Measurements from ENCODE around the gene CNIH2.

CNIH2 gene
- 0.26 to 3.4 (median 1.2) reads per million in 9 experiments for total RNA-seq

DNA sequence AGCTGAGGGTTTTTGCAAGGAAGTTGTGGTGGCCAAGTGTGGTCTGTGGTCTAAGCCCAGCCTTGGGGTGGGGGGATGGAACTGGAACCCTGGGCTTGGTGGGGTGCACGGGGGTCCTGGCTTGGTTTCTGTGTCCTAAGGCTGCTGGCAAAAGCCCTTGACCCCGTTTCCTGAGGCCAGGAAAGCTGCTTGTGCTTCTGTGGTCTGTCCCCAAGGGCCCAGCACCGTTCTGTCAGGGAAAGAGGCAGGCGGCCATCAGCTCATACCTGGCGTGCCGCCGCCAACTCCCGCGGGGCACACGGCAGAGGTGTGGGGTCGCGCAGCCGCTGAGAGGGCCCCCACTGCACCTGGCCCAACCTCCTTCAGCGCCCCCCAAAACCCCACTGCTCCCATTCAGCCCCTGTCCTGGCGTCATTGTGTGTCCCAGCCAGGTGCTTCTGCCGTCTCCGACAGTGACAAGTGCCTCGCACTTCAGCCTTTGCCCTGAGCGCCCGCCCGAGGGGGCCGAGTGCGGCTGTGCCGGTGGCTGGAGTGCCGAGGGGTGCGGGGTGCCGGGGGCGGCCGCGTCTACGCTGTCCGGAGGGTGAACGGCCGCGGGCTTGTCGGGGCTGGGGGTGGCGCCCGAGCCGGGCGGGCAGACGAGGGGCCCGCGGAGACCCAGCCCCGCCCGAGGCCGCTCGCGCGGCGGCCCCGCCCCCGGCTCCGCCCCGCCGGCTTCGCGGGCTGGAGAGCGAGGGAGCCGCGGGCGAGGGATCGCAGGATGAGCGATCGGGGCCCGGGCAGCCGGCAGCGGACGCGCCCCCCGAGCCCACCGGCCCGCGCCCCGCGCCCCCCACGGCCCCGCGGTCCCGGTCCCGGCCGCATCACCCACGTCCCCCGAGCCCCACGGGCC, at the start of gene CNIH2:
Gene CNIH2 (plus strand): TSS at position 705 of the 892 bp plus-strand sequence. CDS start 282 bp downstream, outside the sequence.
- Mint-ChIP-seq H3K4me3 (peak within 1 kb of the TSS; percentile 70 to 76), H3K4me1 (ENCODE audit: low read depth in 2 of 2) (peaks cover 49 to 54% of the 10 kb centered on the region in 2 donors)

DNA sequence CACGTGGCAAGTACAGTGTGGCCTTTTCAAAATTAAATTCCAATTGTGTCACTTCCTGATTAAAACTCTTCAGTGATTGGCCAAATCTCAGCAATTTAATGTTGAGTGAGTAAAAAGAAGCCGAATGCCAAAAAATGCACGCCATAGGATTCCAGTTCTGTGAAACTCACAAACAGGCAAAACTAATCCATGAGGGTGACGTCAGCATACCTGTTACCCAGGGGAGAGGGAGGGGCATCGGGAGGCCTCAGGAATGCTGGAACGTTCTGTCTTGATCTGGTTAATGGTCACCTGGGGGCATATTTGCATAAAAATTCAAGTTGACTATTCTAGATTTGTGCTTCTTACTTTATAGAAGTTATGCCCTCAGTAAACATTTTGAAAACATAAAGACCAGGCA, 49.5 kb upstream of the CNIH2 start:
- H3K27ac Mint-ChIP-seq: peak overlapping the region in 1 of 2 donors; percentile 39
- H3K36me3 Mint-ChIP-seq (ENCODE audit: insufficient read depth): peaks cover 50% of the 10 kb centered on the region
- no peak for DNase-seq
- no peak overlapping the region for H3K4me3 Mint-ChIP-seq
- H3K9me3 Mint-ChIP-seq: no peaks in the 10 kb centered on the region
- H3K27me3 Mint-ChIP-seq: no peaks in the 10 kb centered on the region
- no peak for ATAC-seq (replicated peaks)
- no peaks in the 10 kb centered on the region for H3K4me1 Mint-ChIP-seq (ENCODE audit: low read depth in 2 of 2)

More for the DNA sequence above, at the start of gene CNIH2:
- DNase-seq (peak; percentile 36 to 49 (median 46)), ATAC-seq (replicated peaks) (peak; percentile 39)
- Mint-ChIP-seq H3K27me3 (no peaks in the 10 kb centered on the region), H3K9me3 (no peaks in the 10 kb centered on the region), H3K36me3 (ENCODE audit: insufficient read depth) (peaks cover 61% of the 10 kb centered on the region), H3K27ac (peak within 1 kb of the TSS; percentile 89 to 92)

DNA sequence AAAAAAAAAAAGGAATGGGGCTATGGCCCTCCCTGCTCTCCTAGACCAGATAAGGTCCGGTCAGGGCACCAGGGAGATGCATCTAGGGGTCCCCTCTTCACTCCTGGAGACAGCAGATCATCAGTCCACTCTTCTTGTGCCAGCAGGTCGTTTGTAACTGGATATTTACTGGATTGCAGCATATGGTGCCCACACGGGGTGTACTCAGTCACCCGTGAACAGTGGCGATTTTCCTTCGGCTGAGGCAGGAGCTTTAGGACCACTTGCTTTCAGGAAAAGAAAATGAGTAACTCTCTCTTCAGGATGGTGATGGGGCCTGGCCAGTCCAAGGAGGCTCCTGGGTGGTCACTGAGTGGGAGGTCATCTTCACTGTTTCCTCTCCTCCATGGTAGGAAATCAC, 47.8 kb upstream of the CNIH2 start:
- Mint-ChIP-seq H3K27ac (peak overlapping the region in 1 of 2 donors; percentile 82), H3K27me3 (no peaks in the 10 kb centered on the region), H3K36me3 (ENCODE audit: insufficient read depth) (peaks cover 46% of the 10 kb centered on the region), H3K4me1 (ENCODE audit: low read depth in 2 of 2) (no peaks in the 10 kb centered on the region), H3K4me3 (no peak overlapping the region), H3K9me3 (no peaks in the 10 kb centered on the region)
- ATAC-seq (replicated peaks) (no peak), DNase-seq (no peak)

DNA sequence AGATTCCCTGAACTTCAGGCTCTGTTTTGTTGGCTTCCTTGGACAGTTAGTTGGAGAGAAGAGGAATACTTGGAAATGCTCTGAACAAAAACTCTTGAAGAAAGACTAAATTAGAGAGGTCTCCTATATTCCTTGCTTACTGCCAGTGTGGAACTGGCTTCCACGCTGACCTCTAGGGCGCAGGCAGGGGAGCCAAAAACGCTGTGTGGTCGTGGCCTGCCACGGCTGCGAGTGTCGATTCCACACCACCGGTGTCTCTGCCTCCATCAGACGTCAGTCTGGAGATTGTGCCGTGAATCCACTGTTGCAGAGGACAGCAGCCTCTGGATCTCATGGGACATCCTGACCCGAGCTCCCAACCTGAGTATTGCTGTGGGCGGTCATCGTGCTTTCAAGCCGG, 47.0 kb upstream of the CNIH2 start:
- H3K9me3 Mint-ChIP-seq: no peaks in the 10 kb centered on the region
- no peaks in the 10 kb centered on the region for H3K4me1 Mint-ChIP-seq (ENCODE audit: low read depth in 2 of 2)
- no peak overlapping the region for H3K4me3 Mint-ChIP-seq
- peaks cover 52% of the 10 kb centered on the region for H3K36me3 Mint-ChIP-seq (ENCODE audit: insufficient read depth)
- H3K27me3 Mint-ChIP-seq: no peaks in the 10 kb centered on the region
- DNase-seq (no peak), ATAC-seq (replicated peaks) (no peak)
- H3K27ac Mint-ChIP-seq: no peak overlapping the region

DNA sequence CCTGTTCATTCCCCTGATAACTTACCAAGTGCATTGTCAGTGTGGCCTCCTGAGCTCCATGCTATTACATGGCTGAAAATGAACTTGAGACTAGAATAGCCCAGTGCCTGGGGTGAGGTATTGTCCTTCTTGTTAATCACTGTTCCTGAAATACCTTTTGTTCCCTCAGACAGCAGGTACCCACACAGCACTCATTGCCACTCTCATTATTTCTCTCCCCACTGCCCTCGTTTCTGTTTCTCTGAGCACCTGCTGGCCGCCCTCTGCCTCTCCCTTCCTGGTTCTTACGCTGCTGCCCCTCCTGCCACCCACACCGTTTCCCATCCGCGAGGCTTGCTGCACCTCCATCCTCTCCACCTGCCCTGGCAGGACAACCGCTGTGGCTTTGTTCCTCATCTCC, 46.4 kb upstream of the CNIH2 start:
- H3K27ac Mint-ChIP-seq: peak overlapping the region in 1 of 2 donors; percentile 63
- no peak overlapping the region for H3K4me3 Mint-ChIP-seq
- ATAC-seq (replicated peaks) (no peak), DNase-seq (no peak)
- no peaks in the 10 kb centered on the region for H3K9me3 Mint-ChIP-seq
- H3K36me3 Mint-ChIP-seq (ENCODE audit: insufficient read depth): peaks cover 54% of the 10 kb centered on the region
- no peaks in the 10 kb centered on the region for H3K4me1 Mint-ChIP-seq (ENCODE audit: low read depth in 2 of 2)
- no peaks in the 10 kb centered on the region for H3K27me3 Mint-ChIP-seq

DNA sequence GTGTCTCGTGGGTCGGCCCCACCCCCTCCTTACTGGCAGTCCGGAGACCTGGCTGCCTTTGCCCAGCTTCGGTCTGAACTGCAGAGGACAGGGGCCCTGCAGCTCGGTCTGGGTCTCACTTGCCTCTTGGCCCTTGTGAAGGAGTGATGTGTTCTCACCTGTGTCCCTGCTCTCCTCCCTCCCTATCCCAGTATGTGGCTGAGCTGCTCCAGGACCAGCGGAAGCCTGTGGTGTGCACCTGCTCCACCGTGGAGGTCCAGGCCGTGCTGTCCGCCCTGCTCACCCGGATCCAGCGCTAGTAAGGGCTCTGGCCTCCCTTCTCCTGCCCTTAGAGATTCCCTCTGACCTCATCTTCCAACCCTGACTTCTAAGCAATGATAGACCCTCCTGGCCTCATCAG, 45.2 kb upstream of the CNIH2 start:
- ATAC-seq (replicated peaks) (no peak), DNase-seq (no peak)
- Mint-ChIP-seq H3K4me1 (ENCODE audit: low read depth in 2 of 2) (peaks cover 3 to 5% of the 10 kb centered on the region in 2 donors), H3K27me3 (no peaks in the 10 kb centered on the region), H3K4me3 (no peak overlapping the region), H3K27ac (no peak overlapping the region), H3K9me3 (no peaks in the 10 kb centered on the region), H3K36me3 (ENCODE audit: insufficient read depth) (peaks cover 57% of the 10 kb centered on the region)

DNA sequence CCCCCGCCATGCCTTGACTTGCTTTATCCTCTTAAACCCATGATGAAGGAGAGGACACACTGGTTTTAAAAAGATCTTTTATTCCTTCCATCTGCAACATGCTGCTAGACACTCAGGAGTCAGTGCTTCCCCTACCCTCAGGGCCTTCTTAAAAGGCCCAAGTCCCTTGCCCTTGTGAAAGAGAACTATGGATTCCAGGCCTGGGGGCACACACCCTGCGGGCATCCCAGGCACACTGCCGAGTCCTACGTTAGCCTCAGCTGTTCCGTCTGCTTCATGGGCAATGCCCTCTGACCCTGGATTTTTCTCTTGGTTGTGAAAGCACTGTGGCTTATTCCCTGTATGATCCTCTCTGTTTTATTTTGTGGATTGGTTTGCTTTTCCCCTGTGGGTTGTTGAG, 44.7 kb upstream of the CNIH2 start:
- Mint-ChIP-seq H3K36me3 (ENCODE audit: insufficient read depth) (peaks cover 51% of the 10 kb centered on the region), H3K4me3 (no peak overlapping the region)

DNA sequence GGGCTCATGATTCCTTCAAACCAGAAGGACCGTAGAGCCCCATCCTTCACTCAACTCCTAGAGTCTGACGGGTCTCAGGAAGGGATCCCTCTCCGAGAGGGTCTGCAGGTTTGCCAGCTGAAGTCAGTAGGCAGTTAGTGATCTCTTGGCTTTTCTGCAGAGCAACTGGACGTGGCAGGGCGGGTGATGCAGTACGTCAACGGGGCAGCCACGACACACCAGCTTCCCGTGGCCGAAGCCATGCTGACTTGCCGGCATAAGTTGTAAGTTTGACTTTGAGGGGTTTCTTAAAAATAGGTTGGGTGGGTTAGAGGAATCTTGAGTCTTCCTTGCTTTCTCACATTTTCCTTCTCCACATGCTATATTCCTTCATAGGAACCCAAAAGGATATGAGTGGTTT, 42.8 kb upstream of the CNIH2 start:
- Mint-ChIP-seq H3K4me1 (ENCODE audit: low read depth in 2 of 2) (peaks cover 3 to 5% of the 10 kb centered on the region in 2 donors), H3K27ac (peak overlapping the region in 1 of 2 donors; percentile 81), H3K27me3 (no peaks in the 10 kb centered on the region), H3K4me3 (no peak overlapping the region), H3K36me3 (ENCODE audit: insufficient read depth) (peaks cover 53% of the 10 kb centered on the region), H3K9me3 (no peaks in the 10 kb centered on the region)
- ATAC-seq (replicated peaks) (no peak), DNase-seq (no peak)

More for the DNA sequence above, 44.7 kb upstream of the CNIH2 start:
- Mint-ChIP-seq H3K4me1 (ENCODE audit: low read depth in 2 of 2) (peaks cover 3 to 5% of the 10 kb centered on the region in 2 donors), H3K9me3 (no peaks in the 10 kb centered on the region), H3K27ac (peak overlapping the region; percentile 25 to 27), H3K27me3 (no peaks in the 10 kb centered on the region)
- no peak for DNase-seq
- no peak for ATAC-seq (replicated peaks)

DNA sequence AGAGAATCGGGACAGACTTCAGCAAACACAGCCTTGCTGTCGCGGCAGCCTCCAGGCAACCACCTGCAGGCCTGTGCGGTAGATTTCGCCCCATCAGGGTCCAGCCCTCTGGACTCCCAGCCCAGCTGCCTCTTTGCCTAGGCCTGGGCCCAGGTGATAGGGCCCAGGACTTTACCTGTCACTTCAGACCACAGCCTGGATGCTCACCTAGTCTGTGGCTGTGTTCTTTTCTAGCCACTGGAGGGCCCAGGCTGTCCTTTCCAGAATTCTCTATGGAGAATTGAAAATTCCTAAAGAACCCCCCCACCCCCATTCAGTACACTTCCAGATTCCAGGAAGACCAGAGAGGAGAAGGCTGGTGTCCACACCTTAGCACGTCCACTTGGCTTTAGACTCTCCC, 40.1 kb upstream of the CNIH2 start:
- no peaks in the 10 kb centered on the region for H3K27me3 Mint-ChIP-seq
- ATAC-seq (replicated peaks) (no peak), DNase-seq (no peak)
- peaks cover 44% of the 10 kb centered on the region for H3K36me3 Mint-ChIP-seq (ENCODE audit: insufficient read depth)
- peaks cover 3 to 5% of the 10 kb centered on the region in 2 donors for H3K4me1 Mint-ChIP-seq (ENCODE audit: low read depth in 2 of 2)
- H3K9me3 Mint-ChIP-seq: no peaks in the 10 kb centered on the region
- peak overlapping the region; percentile 17 to 75 for H3K27ac Mint-ChIP-seq
- no peak overlapping the region for H3K4me3 Mint-ChIP-seq

DNA sequence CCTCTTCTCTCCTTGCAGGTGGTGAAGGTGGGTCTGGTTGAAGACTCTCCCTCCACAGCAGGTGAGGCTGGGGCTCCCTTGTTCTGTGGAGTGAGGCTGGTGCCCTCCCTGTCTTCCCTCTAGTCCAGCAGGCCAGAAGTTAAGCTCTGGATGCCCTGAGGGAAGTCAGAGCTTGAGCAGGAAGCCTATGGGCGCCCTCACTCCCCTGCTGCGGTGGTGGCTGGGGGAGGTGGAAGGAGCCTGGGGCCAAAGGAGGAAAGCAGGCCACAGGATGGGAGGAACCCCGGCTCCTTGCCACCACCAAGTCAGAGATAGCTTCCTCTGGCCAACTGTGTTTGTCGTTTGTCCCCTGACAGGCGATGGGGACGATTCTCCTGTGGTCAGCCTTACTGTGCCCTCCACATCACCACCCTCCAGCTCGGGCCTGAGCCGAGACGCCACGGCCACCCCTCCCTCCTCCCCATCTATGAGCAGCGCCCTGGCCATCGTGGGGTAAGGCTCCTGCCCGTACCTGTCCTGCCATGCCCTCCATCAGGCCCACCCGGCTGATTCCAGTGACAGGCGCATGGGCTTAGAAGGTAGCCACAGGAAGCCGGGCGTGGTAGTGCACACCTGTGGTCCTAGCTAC, 39.1 kb upstream of the CNIH2 start:
- H3K4me1 Mint-ChIP-seq (ENCODE audit: low read depth in 2 of 2): peaks cover 6 to 7% of the 10 kb centered on the region in 2 donors
- H3K36me3 Mint-ChIP-seq (ENCODE audit: insufficient read depth): peaks cover 44% of the 10 kb centered on the region
- no peak overlapping the region for H3K27ac Mint-ChIP-seq
- H3K27me3 Mint-ChIP-seq: no peaks in the 10 kb centered on the region
- DNase-seq (no peak), ATAC-seq (replicated peaks) (no peak)
- peak overlapping the region in 1 of 2 donors; percentile 33 for H3K4me3 Mint-ChIP-seq
- H3K9me3 Mint-ChIP-seq: no peaks in the 10 kb centered on the region

DNA sequence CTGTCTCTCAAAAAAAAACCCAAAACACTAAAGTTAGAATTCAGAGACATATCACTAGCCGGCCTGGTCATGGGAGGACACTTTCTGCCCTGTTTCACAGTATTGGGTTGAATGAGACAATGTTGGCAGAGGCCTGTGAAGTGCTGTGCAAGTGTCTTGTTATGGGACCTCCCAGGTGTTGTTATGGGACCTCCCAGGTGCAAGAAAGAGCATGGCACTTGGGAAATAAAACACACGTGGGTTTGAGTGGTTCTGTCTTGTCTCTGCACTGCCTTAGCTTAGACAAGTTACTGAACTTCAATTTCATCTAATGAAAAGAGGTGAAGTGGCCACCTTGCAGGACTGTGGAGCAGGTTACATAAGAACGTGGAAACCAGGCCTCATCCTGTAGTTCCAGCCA, 38.5 kb upstream of the CNIH2 start:
- Mint-ChIP-seq H3K4me3 (no peak overlapping the region), H3K36me3 (ENCODE audit: insufficient read depth) (peaks cover 40% of the 10 kb centered on the region)

DNA sequence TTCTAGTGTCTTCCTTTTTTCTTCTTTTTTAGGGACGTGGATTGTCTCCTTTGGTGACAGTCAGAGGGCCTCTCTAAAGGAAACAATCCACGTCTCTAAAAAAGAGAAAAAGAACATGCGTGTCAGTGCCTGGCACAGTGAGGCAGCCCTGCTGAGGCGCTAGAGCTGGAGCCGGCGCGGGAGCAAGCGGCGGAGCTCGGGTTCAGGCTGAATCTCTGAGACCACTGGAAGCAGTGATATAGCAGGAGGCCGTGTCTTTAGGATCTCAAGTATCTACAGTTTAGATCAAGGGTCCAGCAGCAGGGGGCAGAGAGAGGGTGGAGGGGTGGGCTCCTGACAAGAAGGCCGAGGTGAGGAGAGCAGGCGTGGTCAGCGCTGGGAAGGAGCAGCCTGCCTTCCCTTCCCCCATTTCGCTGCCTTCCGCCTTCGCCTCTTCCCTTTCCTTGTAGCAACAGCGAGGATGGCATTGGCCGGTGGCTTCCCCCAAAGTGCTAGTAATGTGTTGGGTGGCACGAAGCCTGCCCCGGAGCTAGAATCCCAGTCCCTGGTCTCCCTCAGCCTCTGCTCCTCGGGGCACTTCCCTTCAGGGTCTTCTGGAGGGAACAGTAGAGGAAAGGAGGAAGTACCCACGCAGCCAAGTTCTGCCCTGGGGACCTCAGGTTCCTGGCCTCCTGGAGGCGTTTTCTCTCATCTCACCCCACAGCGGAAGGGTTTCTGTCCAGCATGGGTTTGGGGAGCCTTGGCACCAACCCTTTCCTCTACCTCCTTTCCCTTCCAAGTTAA, 37.8 kb upstream of the CNIH2 start:
- Mint-ChIP-seq H3K9me3 (no peaks in the 10 kb centered on the region), H3K27me3 (no peaks in the 10 kb centered on the region), H3K36me3 (ENCODE audit: insufficient read depth) (peaks cover 34% of the 10 kb centered on the region), H3K27ac (peak overlapping the region; percentile 83), H3K4me1 (ENCODE audit: low read depth in 2 of 2) (peaks cover 7 to 8% of the 10 kb centered on the region in 2 donors), H3K4me3 (no peak overlapping the region)
- DNase-seq: no peak
- ATAC-seq (replicated peaks): no peak

More for the DNA sequence above, 38.5 kb upstream of the CNIH2 start:
- no peak overlapping the region for H3K27ac Mint-ChIP-seq
- H3K27me3 Mint-ChIP-seq: no peaks in the 10 kb centered on the region
- peaks cover 7 to 8% of the 10 kb centered on the region in 2 donors for H3K4me1 Mint-ChIP-seq (ENCODE audit: low read depth in 2 of 2)
- DNase-seq: no peak
- H3K9me3 Mint-ChIP-seq: no peaks in the 10 kb centered on the region
- no peak for ATAC-seq (replicated peaks)

DNA sequence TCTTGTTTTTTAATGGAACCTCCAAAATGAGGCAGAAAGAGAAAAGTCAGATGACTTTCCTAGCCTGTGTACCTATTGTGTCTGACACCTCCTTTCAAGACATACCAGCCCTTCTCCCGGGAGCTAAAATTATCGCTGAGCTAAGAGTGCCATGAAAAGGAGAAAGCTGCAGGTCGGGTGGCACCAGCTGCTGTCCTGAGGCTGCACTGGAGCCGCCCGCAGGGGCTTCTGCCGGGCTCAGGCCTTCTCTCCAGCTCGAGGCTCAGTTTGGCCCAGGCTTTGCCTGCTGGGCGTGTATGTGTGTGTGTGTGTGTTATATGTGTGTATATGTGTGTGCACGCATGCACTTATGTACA, 37.2 kb upstream of the CNIH2 start:
- no peak for ATAC-seq (replicated peaks)
- Mint-ChIP-seq H3K36me3 (ENCODE audit: insufficient read depth) (peaks cover 34% of the 10 kb centered on the region), H3K27me3 (no peaks in the 10 kb centered on the region), H3K4me1 (ENCODE audit: low read depth in 2 of 2) (peaks cover 7 to 8% of the 10 kb centered on the region in 2 donors), H3K9me3 (no peaks in the 10 kb centered on the region), H3K4me3 (no peak overlapping the region), H3K27ac (peak overlapping the region; percentile 83)
- no peak for DNase-seq
